OCI-LY3 (cell line): Measurements from ENCODE around the gene LRBA.

Experiments used
- EZH2phosphoT487 ChIP-seq: fragments of 200-600 bp; shearing (Covaris generic); IDR thresholded peaks from 2 replicates; pipeline ENCODE4 v1.6.1; 2018; ENCODE audit warnings: antibody characterized with exemption, mixed run types, low read depth
- TF ChIP-seq, protein P1 (sequence below): fragments of 200-600, 300-600 bp; sonication (generic); IDR thresholded peaks from 2 replicates; pipeline ENCODE4 v1.5.1; 2014; ENCODE audit warnings: antibody characterized with exemption, low read length, low read depth

DNA sequence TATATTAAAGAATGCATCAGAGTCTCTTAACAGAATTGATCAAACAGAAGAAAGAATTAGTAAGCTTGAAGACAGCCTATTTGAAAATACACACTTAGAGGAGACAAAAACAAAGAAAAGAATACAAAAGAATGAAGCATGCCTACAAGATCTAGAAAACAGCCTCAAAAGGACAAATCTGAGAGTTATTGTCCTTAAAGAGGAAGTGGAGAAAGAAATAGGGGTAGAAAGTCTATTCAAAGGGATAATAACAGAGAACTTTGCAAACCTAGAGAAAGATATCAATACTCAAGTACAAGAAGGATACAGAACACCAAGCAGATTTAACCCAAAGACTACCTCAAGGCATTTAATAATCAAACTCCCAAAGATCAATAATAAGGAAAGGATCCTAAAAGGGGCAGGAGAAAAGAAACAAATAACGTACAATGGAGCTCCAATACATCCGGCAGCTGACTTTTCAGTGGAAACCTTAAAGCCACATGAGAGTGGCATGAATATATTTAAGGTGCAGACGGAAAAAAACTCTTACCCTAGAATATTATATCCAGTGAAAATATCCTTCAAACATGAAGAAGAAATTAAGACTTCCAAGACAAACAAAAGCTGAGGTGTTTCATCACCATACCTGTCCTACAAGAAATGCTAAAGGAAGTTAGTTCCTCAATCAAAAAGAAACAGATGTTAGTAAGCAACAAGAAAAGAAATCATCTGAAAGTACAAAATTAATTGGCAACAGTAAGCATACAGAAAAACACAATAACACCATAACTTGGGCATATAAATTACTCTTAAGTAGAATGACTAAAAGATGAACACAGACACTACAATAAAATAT lies 36.1 kb downstream of the LRBA start:
- TF ChIP-seq, protein P1, sequence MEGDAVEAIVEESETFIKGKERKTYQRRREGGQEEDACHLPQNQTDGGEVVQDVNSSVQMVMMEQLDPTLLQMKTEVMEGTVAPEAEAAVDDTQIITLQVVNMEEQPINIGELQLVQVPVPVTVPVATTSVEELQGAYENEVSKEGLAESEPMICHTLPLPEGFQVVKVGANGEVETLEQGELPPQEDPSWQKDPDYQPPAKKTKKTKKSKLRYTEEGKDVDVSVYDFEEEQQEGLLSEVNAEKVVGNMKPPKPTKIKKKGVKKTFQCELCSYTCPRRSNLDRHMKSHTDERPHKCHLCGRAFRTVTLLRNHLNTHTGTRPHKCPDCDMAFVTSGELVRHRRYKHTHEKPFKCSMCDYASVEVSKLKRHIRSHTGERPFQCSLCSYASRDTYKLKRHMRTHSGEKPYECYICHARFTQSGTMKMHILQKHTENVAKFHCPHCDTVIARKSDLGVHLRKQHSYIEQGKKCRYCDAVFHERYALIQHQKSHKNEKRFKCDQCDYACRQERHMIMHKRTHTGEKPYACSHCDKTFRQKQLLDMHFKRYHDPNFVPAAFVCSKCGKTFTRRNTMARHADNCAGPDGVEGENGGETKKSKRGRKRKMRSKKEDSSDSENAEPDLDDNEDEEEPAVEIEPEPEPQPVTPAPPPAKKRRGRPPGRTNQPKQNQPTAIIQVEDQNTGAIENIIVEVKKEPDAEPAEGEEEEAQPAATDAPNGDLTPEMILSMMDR, result no peak
- TF ChIP-seq EZH2phosphoT487, result no peak
